ENCODE data around the gene MORF4L2. TPM values are rescaled to one million over a fixed set of nuclear protein-coding genes. Genes with fewer than 3 reads are reported as not detected.
"Not testable (repeated sequence)": the region's sequence is repeated elsewhere in the genome, so short reads cannot be mapped to it uniquely, and the experiment has no call there.

MORF4L2 gene
- total and polyA plus RNA-seq, 2 donors (not counting 3 experiments of a cell fraction or from before 2014, with no cell fraction given), result 331 to 414 TPM

DNA sequence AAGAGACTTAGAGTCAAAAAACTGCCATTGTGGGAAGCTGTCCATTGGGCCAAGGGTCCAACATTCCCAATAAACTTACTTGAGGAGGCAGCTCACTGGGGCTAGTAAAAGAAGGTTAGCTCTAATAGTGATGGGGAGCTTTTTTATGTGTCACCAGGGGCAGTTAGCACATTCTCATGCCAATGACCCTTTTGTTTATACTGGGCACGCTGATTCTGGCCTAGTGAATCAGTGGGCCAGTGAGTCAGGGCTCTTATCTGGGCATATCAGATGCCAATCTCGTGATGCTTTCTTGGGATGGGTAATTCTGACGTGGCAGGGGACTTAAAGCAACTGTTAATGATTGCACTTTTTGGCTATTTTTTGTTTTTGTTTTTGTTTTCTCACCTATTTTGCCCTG is 29.9 kb downstream of the MORF4L2 start:
- no peaks in the 10 kb centered on the region for H3K9me3 ChIP-seq (replicated peaks; ENCODE audit: control insufficient read depth, insufficient read depth, low read length)
- ChIA-PET CTCF (interaction anchor here (0.9 to 2.0 kb wide), 3 partner anchors 15 to 27 kb away, joined by 3 to 12 read pairs (median 3); no protein-coding TSS in a partner anchor), POLR2A (interaction anchor here (1.2 kb wide), 1 partner anchor 16 kb away, joined by 6 read pairs; no protein-coding TSS in a partner anchor)
- peak; percentile 78 for FAIRE-seq
- TF ChIP-seq EZH2 (IDR thresholded peaks at IDR 0.05; ENCODE audit: borderline replicate concordance, low read depth, low read length, severe bottlenecking), result no peak
- TF ChIP-seq GATA2 (IDR thresholded peaks at IDR 0.05; ENCODE audit: insufficient read depth, insufficient read length, low read depth, low read length), result peak; percentile 98
- TF ChIP-seq, protein P1, sequence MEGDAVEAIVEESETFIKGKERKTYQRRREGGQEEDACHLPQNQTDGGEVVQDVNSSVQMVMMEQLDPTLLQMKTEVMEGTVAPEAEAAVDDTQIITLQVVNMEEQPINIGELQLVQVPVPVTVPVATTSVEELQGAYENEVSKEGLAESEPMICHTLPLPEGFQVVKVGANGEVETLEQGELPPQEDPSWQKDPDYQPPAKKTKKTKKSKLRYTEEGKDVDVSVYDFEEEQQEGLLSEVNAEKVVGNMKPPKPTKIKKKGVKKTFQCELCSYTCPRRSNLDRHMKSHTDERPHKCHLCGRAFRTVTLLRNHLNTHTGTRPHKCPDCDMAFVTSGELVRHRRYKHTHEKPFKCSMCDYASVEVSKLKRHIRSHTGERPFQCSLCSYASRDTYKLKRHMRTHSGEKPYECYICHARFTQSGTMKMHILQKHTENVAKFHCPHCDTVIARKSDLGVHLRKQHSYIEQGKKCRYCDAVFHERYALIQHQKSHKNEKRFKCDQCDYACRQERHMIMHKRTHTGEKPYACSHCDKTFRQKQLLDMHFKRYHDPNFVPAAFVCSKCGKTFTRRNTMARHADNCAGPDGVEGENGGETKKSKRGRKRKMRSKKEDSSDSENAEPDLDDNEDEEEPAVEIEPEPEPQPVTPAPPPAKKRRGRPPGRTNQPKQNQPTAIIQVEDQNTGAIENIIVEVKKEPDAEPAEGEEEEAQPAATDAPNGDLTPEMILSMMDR (IDR thresholded peaks at IDR 0.05; ENCODE audit: extremely low read depth in 1 of 2, insufficient read depth in 1 of 2, low read depth in 1 of 2, low read length in 2 of 2), result no peak
- TF ChIP-seq, protein P2, sequence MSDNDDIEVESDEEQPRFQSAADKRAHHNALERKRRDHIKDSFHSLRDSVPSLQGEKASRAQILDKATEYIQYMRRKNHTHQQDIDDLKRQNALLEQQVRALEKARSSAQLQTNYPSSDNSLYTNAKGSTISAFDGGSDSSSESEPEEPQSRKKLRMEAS (IDR thresholded peaks at IDR 0.05; ENCODE audit: insufficient read depth, insufficient read length), result no peak
- TF ChIP-seq MYC (IDR thresholded peaks at IDR 0.05; ENCODE audit: low read depth, low read length), result no peak
- no peak for TF ChIP-seq POLR2A (IDR thresholded peaks at IDR 0.05; ENCODE audit: low read depth, low read length)
- TF ChIP-seq FOS (IDR thresholded peaks at IDR 0.05; ENCODE audit: borderline replicate concordance, insufficient read depth, low read length), result peak; percentile 95
- peak; percentile 55 for TF ChIP-seq POLR2AphosphoS5 (IDR thresholded peaks at IDR 0.05; ENCODE audit: insufficient read depth, low read depth, low read length)
- peak; percentile 76 for TF ChIP-seq JUN (IDR thresholded peaks at IDR 0.05; ENCODE audit: borderline replicate concordance, insufficient read depth, insufficient read length, low read depth)
- DNase-seq (ENCODE audit: low read depth, low spot score), result peak; percentile 59
- peak overlapping the region; percentile 17 for H3K4me2 ChIP-seq (ENCODE audit: insufficient read depth, low read length)
- H3K4me3 ChIP-seq (replicated peaks in 1 of 3; ENCODE audit: insufficient read depth in 1 of 3, low read depth in 1 of 3, low read length in 3 of 3), result no peak overlapping the region
- intact Hi-C loops (cut with micrococcal nuclease), result no loop called here
- no peak overlapping the region for H2AFZ ChIP-seq (ENCODE audit: low read depth, low read length)
- no peaks in the 10 kb centered on the region for H4K20me1 ChIP-seq (replicated peaks; ENCODE audit: control insufficient read depth, extremely low read depth, insufficient read depth, low read length)
- no peaks in the 10 kb centered on the region for H3K36me3 ChIP-seq (ENCODE audit: control insufficient read depth in 2 of 2, extremely low read depth in 1 of 2, insufficient read depth in 2 of 2, low read length in 2 of 2)
- H3K79me2 ChIP-seq (ENCODE audit: control insufficient read depth, insufficient read depth, low read length), result no peaks in the 10 kb centered on the region
- no peaks in the 10 kb centered on the region for H3K9me1 ChIP-seq (replicated peaks; ENCODE audit: control insufficient read depth, extremely low read depth, insufficient read depth, low read length)
- H3K27ac ChIP-seq (ENCODE audit: insufficient read depth, low read depth, low read length), result peak overlapping the region; percentile 44
- no peaks in the 10 kb centered on the region for H3K27me3 ChIP-seq (ENCODE audit: control insufficient read depth in 2 of 2, insufficient read depth in 2 of 2, low read length in 2 of 2)
- peaks cover 15% of the 10 kb centered on the region for H3K4me1 ChIP-seq (ENCODE audit: control insufficient read depth, extremely low read depth, insufficient read depth, low read length)
- dilution Hi-C loops (cut with MboI; ENCODE audit: extremely low pct_ligation_motif_present, low sequenced_read_pairs), result no loop called here
- H3K9ac ChIP-seq (replicated peaks; ENCODE audit: extremely low read depth, insufficient read depth, low read length), result no peak overlapping the region
- no TSS peak for BruUV-seq (replicated peaks)

DNA sequence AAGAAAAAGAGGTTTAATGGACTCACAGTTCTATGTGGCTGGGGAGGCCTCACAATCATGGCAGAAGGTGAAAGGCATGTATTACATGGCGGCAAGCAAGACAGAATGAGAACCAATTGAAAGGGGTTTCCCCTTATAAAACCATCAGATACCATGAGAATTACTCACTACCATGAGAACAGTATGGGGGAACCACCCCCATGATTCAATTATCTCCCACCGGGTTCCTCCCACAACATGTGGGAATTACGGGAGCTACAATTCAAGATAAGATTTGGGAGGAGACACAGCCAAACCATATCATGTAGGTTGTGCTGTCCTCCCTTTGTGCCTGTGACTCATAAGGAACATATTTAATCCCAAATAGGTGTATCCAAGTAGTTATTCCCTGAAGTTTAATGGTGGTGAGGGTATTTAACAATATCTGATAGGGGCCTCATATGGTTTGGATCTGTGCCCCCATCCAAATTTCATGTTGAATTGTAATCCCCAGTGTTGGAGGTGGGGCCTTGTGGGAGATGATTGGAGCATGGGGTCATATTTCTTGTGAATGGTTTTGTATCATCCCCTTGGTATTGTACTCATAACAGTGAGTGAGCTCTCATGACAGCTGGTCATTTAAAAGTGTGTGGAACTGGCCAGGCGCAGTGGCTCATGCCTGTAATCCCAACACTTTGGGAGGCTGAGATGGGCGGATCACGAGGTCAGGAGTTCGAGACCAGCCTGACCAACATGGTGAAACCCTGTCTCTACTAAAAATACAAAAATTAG is 31.1 kb downstream of the MORF4L2 start:
- dilution Hi-C loops (cut with MboI; ENCODE audit: extremely low pct_ligation_motif_present, low sequenced_read_pairs), result not testable (repeated sequence)

More for the DNA sequence above, 31.1 kb downstream of the MORF4L2 start:
- CTCF ChIA-PET, result interaction anchor here (2.0 kb wide), 1 partner anchor 25 kb away, joined by 12 read pairs; no protein-coding TSS in a partner anchor
- POLR2A ChIA-PET; H3K4me3 ChIP-seq (replicated peaks in 1 of 3; ENCODE audit: insufficient read depth in 1 of 3, low read depth in 1 of 3, low read length in 3 of 3); BruUV-seq (replicated peaks); H3K79me2 ChIP-seq (ENCODE audit: control insufficient read depth, insufficient read depth, low read length); FAIRE-seq; H2AFZ ChIP-seq (ENCODE audit: low read depth, low read length); intact Hi-C loops (cut with micrococcal nuclease); H3K4me2 ChIP-seq (ENCODE audit: insufficient read depth, low read length); H3K9me3 ChIP-seq (replicated peaks; ENCODE audit: control insufficient read depth, insufficient read depth, low read length); H3K9me1 ChIP-seq (replicated peaks; ENCODE audit: control insufficient read depth, extremely low read depth, insufficient read depth, low read length); DNase-seq (ENCODE audit: low read depth, low spot score); H3K36me3 ChIP-seq (ENCODE audit: control insufficient read depth in 2 of 2, extremely low read depth in 1 of 2, insufficient read depth in 2 of 2, low read length in 2 of 2); H3K9ac ChIP-seq (replicated peaks; ENCODE audit: extremely low read depth, insufficient read depth, low read length); H4K20me1 ChIP-seq (replicated peaks; ENCODE audit: control insufficient read depth, extremely low read depth, insufficient read depth, low read length); H3K27me3 ChIP-seq (ENCODE audit: control insufficient read depth in 2 of 2, insufficient read depth in 2 of 2, low read length in 2 of 2): not testable (repeated sequence)
- Histone ChIP-seq H3K27ac (ENCODE audit: insufficient read depth, low read depth, low read length) (peak overlapping the region; percentile 44), H3K4me1 (ENCODE audit: control insufficient read depth, extremely low read depth, insufficient read depth, low read length) (peaks cover 15% of the 10 kb centered on the region)

Data from endothelial cell of umbilical vein (primary cell).